ENCODE measurements around the gene NADSYN1.

NADSYN1 gene

DNA sequence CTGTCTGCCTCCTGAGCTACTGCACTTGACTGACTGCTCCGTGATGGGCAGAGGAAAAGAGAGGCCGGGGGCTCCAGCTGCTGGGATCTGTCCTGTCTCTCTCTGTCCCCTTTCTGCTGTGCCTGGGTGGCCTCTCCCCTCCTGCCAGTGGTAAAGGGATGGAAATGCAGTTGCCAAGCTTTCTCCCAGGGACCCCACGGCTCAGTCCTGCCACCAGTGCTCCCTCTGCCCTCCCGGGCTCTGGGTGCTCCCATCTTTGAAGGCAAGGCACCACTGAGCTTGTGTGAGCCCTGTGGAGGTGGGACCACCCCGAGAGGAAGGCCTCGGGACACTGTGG lies 32.0 kb downstream of the NADSYN1 start:
- intact Hi-C loops (cut with DNase I): no loop called here
- DNase-seq: peak in 2 of 10 donors; percentile 30 to 65

DNA sequence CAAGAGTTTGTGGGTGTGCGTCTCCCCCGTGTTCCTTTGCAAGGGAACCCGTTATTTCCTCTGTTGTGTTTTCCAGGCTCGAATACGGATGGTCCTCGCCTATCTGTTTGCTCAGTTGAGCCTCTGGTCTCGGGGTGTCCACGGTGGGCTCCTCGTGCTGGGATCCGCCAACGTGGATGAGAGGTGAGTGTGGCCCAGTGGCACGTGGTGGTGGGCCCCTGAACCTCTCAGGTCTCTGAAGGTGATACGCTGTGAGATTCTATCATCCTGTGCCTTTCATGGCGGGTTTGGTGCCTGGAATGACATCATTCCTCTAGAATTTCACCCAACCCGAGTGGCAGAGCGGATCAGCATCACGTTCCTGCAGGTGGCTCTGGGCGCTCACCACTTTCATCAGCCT lies 32.5 kb downstream of the NADSYN1 start:
- intact Hi-C loops (cut with DNase I): no loop called here
- DNase-seq: peak in 2 of 10 donors; percentile 73 to 76

DNA sequence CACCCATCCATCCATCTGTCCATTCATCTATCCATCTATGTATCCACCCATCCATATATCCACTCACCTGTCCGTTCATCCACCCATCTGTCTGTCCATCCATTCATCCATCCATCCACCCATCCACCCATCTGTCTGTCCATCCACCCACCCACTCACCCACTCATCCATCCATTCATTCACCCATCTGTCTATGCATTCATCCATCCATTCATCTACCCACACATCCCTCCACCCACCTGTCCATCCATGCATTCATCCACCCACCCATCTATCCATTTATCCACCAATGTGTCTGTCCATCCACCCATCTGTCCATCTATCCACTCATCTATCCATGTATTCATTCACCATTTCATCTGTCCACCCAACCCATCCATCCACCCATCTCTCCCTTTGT lies 33.3 kb downstream of the NADSYN1 start:
- no peak for DNase-seq
- intact Hi-C loops (cut with DNase I): no loop called here

DNA sequence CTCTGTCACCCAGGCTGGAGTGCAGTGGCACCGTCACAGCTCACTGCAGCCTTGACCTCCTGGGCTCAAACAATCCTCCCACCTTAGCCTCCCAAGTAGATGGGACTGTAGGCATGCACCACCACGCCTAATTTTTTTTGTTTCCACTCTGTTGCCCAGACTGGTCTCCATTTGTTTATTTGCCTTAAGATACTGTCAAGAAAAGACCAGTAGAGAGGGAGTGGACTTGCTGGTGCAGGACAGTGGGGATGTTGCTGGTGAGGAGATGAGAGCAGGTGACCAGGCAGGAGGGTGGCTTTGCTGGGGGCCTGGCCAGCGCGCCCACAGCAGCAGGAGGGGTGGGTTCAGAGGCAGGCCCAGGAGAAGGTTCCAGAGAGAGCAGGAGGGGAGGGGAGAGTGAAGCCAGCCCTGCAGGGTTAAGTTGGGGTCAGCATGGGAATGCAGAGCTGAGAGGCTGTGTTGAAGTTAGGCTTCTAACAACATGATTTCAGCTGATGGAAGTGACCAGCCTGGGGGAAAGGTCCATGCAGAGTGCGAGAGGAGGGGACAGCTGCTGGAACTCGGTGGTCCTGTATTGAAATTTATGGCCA lies 35.8 kb downstream of the NADSYN1 start:
- intact Hi-C loops (cut with DNase I): no loop called here
- no peak for DNase-seq

DNA sequence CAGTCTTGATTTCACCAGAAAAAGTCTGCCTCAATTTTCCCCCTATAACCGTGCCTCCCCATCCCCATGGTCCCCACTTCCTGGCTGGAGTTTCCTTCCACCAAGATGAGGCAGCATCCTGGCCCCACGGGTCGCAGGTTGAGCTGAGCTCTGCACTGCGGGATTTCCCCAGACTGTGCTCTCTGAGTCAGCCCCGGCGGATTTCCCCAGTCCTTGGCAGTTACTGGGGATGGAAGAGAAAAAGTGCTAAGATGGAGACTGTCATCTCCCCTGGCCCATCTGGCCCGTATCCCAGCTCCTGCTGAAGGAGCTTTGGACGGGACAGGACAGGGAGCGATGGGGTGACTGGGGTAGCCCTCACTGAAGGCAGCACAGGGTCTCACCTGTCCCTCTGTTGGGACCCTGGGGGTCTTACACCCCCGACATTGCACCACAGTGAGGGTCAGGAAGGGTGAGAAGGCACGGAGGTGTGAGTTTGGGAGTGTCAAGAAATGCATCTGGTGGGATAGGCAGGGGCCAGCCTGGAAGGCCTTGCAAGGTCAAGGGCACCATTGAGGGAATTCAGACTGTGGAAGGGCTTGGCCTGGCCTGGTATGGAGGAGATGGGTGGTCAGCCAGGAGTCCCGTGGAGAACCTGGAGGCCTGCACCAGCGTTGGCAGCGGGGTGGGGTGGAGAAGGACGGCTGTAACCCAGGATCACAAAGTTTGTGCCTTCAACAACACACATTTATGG lies 36.5 kb downstream of the NADSYN1 start:
- DNase-seq: no peak
- intact Hi-C loops (cut with DNase I): no loop called here

DNA sequence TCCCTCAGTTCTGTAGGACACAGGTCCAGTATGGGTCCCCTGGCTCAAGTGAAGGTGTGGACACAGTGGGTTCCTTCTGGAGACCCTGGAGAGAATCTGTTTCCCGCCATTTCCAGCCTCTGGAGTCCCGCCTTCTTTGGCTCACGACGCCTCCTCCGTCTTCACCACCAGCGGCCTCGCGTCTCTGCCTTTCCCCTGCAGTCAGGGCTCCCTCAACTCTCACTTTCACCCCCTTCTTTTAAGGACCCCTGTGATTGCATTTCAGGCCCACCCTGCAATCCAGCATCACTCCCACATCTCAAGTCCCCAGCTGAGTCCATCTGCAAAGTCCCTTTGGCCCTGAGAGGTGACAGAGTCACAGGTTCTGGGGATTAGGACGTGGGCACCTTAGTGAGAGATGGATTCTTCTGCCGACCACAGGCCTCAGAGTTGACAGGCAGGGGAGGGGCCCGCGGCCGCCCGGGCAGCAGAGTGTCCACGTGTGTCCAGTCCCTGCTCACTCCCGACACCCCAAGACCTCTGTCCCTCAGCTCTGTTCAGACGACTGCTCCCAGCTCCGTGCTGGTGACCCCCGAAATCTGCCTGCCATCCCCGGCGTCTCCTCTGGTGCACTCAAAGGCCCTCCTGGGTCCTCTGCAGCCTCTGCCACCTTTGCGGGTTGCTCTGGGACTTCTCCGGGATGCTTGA lies 37.2 kb downstream of the NADSYN1 start:
- intact Hi-C loops (cut with DNase I): no loop called here
- DNase-seq: no peak

DNA sequence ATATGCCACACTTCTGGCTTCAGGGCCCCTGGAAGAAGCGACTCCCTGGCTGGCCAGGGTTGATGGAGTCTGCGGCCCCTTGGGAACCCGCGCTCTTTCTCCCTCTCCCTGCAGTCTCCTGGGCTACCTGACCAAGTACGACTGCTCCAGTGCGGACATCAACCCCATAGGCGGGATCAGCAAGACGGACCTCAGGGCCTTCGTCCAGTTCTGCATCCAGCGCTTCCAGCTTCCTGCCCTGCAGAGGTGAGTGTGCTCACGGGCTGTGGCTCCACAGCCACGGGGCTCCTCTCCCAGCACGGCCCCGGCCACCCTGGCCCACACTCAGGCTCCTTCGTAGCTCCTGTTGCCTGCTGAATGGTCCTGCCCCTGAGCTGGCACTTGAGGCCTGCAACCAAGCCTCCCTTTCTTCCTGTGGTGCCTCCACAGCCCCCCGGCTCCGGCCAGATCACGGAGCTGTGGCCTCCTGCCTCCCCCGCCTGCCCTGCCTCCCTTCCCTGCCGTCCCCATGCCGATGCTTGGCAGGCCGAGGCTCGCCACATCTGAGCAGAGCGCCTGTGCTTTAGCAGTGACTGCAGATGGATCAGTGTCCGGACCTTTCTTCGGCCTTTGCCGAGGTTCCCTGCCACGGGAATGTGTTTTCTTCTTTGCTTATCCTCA lies 37.9 kb downstream of the NADSYN1 start:
- DNase-seq: peak in 1 of 10 donors; percentile 72
- intact Hi-C loops (cut with DNase I): no loop called here

DNA sequence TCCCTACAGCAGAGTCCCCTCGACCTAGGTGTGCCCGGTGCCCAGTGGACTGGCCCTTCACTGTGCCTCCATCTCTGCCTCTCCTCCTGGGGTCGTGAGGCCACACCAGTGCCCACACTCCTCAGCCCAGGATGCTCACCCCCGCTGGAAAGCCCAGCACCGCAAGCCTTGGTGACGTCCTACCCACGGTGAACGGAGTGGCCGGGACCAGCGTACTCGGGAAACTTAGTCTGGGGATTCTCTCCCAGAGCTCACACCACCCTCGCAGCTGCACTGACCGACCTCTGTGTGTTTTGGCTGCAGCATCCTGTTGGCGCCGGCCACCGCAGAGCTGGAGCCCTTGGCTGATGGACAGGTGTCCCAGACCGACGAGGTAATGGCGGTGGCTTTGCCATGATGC lies 38.5 kb downstream of the NADSYN1 start:
- peak in 1 of 10 donors; percentile 68 for DNase-seq
- intact Hi-C loops (cut with DNase I): no loop called here

DNA sequence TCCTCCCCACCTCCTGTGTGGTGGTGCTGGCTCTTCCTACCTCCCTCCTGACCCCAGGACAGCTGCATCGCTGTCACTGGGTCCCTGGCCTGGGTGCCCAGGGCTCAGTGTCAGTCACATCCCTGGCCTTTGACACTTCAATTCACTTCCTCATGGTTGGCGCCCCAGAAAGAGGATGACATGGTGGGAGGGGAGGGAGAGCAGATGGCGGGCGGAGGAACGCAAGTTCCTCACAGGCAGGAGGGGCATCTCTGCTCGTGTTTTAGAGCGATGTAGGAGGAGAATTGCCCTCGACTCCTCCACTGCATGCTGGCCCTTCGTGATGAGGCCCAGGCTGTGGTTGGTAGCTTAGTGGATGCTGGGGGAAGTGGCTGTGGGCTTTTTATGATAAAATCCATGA lies 38.9 kb downstream of the NADSYN1 start:
- DNase-seq: no peak

DNA sequence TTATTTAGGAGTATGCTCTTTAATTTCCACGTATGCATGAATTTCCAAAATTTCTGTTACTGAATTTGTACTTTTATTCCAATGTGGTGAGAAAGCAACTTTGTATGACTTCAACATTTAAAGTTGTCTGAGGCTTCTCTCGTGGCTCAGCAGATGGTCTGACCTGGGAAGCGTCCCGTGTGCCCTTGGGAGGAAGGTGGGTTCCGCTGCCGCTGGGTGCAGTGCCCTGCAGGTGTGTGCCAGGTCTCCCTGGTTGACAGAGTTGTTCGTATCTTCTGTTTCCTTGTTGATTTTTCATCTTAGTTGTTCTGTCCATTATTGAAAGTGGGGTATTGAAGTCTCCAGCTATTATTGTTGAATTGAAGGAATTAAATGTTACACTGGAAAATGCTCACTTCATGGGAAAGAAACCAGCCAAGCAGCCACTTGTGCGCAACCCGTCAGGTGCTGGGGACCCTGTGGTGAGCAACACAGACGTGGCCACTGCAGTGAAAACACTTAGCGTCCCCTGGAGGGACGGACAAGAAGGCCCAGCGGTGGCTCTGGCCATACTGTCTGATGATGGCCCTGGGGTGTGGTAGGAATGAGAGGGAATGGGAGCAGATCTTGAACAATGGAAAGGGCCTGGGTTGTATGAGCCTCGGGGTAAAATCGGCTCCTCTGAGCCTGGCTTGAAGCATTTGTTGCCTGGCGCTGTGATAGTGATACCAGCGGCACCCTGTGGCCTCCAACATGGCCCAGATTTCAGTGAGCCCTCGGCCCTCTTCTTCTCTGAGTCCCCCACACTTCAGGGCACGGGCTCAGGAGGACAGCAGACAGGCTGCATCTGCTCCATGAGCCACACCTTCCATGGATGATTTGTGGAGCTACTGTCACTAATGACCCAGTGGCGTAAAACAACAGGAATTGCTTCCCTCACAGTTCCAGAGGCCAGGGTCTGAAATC lies 42.6 kb downstream of the NADSYN1 start:
- intact Hi-C loops (cut with DNase I): no loop called here
- peak in 2 of 10 donors; percentile 38 to 52 for DNase-seq

More for the DNA sequence above, 38.9 kb downstream of the NADSYN1 start:
- intact Hi-C loops (cut with DNase I): no loop called here

DNA sequence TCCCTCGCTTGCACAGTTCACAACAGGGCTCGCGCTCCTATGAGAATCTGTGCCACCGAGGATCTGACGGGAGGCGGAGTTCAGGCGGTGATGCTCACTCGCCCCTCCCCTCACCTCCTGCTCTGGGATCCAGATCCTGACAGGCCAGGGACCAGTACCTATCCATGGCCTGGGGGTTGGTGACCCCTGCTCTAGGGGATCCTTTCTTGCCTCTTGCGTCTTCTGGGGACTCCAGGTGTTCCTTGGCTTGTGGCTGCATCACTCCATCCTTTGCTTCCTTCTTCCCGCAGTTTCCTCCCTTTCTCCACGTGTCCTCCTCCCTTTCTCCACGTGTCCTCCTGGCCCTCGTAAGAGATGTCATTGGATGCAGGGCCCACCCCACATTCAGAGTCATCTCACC lies 43.4 kb downstream of the NADSYN1 start:
- intact Hi-C loops (cut with DNase I): no loop called here
- peak in 1 of 10 donors; percentile 41 for DNase-seq

DNA sequence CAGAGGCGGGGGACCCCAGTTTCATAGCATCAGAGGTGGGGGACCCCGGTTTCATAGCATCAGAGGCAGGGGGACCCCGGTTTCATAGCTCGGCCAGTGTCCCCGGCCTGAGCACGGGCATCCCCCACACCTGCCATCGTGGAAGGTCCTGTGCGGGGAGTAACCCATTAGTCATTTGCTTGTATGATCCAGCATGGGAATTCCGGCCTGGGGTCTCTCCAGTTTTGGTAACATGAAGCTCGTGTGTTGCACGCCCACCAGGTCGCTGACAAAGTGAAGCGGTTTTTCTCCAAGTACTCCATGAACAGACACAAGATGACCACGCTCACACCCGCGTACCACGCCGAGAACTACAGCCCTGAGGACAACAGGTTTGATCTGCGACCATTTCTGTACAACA lies 45.1 kb downstream of the NADSYN1 start:
- peak in 1 of 10 donors; percentile 43 for DNase-seq
- intact Hi-C loops (cut with DNase I): no loop called here

DNA sequence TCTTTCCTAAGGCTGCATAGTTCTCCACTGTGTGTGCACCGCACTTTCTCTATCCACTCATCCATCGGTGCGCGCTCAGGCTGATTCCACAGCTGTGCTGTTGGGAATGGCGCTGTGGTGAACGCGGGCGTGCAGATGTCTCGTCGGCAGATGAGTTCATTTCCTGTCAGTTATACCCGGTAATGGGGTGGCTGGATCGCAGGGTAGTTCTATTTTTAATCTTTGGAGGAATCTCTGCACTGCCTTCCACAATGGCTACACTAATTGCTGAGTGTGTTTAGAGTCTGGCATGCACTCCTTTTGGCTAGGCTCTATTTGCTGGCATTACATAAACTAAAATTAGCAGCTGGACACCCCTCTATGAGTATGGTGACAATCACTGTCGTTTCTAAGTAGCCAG lies 46.1 kb downstream of the NADSYN1 start:
- intact Hi-C loops (cut with DNase I): no loop called here

DNA sequence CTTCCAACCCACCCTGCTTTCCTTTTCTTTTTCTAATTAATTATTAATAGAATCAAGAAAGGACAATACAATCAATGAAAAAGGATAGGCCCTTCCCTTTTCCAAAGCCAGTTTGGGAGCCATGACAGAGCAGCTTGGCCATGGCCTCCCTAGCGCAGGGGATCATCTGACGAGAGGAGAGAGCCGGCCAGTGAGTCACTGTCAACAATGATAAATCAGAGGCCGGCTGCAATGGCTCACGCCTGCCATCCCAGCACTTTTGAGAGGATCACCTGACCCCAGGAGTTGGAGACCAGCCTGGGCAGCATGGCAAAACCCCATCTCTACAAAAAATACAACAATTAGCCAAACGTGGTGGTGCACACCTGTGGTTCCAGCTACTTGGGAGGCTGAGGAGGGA lies 46.5 kb downstream of the NADSYN1 start:
- DNase-seq: peak in 1 of 10 donors; percentile 62
- intact Hi-C loops (cut with DNase I): no loop called here

More for the DNA sequence above, 46.1 kb downstream of the NADSYN1 start:
- DNase-seq: peak in 2 of 10 donors; percentile 10 to 88

DNA sequence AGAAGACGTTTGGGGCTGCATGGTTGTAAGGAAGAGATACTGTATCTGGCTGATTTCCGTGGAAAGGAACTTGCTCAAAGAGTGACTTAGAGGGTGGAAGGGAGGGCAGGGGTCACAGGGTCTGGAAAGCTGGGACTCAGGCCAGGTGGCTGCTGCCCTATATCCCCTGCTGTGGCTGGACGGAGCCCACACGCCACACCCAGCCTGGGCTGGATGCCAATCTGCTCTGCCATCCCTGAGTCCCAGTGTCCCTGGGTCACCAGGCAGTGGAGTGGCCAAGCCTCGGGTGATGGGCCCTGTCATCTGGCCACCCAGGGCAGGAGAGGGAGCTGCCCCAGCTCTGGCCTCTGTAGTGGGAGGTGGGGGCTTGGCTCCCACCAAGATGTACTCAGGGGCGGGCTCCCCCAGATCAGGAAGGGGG lies 47.6 kb downstream of the NADSYN1 start:
- intact Hi-C loops (cut with DNase I): no loop called here
- peak in 1 of 10 donors; percentile 82 for DNase-seq

DNA sequence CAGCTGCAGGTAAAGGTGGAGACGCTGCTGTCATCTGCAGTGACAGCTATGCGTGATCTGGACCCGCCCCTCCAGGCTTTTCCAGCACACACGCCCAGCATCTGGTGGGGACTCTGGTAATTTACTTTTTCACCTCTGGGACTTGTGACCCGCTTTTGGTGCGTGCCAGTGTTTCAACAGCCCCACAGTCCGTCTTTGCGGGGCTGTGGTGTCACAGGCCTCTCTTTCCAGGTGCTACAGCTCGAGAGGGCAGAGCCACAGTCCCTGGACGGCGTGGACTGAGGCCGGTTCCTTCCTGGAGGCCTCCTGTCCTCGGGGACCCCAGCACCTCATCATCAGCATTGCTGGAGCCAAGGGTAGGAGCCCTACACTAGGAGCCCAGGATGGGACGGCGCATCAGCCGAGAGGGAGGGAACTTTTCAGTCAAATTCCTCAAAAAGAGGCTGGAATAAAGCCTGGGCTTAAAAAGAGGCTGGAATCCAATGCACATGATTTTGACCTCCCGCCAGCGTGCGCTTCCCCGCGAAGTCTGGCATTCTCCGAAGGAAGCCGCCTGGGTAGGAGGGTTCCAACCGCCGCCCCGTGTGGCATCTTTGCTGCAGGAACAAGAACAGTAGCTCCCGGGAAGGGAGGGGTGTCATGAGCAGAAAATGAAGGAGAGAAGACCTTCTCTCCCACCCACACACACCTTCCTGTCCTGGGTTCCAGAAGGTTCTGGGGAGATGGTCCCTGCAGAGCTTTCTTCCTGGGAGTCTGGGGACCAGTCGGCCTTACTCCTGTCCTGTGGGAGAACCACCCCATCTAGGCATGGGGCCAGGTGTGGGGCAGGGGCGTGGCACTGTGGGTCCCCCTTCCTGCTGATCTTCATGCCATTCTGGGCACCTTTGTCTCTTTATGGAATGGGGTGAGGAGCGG lies 48.3 kb downstream of the NADSYN1 start:
- DNase-seq: no peak
- intact Hi-C loops (cut with DNase I): no loop called here

DNA sequence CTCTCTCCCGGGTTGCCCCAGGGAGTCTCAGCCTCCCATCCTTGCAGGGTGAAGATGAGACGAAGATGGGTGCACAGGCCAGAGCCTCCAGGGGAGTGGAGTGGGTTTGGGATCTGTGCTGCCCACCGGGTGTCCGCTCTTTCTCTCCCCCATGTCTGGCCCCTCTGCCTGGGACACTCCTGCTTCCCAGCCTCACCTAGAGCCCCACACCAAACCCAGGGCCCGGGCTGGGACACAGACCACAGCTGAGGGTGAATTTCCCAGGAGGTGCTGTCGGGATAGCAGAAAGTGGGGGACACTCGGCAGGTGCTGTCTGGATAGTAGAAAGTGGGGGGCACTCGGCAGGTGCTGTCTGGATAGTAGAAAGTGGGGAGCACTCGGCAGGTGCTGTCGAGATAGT lies 49.0 kb downstream of the NADSYN1 start:
- intact Hi-C loops (cut with DNase I): no loop called here
- no peak for DNase-seq

DNA sequence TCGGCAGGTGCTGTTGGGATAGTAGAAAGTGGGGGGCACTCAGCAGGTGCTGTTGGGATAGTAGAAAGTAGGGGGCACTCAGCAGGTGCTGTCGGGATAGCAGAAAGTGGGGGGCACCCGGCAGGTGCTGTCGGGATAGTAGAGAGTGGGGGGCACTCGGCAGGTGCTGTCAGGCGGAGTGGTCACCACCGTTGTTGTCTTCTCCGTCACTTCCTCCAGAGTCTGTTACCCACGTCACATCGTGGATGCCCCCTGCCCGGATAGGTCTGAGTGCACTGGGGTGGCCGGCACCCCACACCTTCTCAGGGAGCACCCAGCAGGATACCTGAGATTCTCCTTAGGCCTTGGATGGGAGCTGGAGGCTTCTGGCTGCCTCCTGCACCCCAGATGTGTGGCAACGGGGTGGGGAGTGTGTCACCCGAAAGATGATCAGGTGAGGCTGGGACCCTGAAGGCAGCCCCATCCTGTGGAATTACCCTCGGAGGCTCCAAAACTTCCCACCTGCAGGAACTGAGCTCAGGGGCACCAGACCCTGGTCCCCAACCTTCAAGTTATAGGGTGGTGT lies 50.0 kb downstream of the NADSYN1 start:
- no peak for DNase-seq
- intact Hi-C loops (cut with DNase I): no loop called here

DNA sequence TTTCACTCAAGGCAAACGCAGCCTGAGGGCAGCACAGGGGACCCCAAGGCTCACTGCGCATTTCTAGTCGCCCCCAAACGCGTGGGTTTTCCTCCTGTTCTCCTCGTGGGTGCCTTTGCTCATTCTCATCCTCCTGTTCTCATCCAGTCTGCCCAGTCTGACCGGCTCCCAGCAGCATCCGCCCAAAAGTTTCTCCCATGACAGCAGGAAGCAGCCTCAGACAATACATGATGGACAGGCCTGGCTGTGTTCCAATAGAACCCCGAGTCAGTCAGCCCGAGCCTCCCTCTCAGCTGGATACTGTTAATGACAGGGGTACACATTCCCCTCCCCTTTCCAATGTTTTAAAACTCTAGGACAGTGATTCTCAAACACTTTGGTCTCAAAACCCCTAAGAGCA lies 51.5 kb downstream of the NADSYN1 start:
- intact Hi-C loops (cut with DNase I): no loop called here
- no peak for DNase-seq
